Stimulated activated naive CD4-positive, alpha-beta T cell (primary cell): ENCODE measurements around the gene EEF2K.
A peak's percentile ranks its signal among the peaks of the same experiment; 100 is the strongest.
"Not testable (repeated sequence)": the region's sequence is repeated elsewhere in the genome, so short reads cannot be mapped to it uniquely, and the experiment has no call there.

Source experiments
- DNase-seq, 6 experiments: peaks; one replicate each; lab custom pipeline; 2025; lab: John Stamatoyannopoulos, UW

The EEF2K gene

GRCh38 chr16:22296225-22297113 is 90.4 kb downstream of the EEF2K start:
- no peak for DNase-seq

GRCh38 chr16:22297114-22297870 is 91.2 kb downstream of the EEF2K start, which contains the start of gene POLR3E:
Gene POLR3E (plus strand): TSS chr16:22297409. CDS start chr16:22302969, 5,560 bp downstream.
- peak; percentile 99 to 100 (median 99) for DNase-seq

GRCh38 chr16:22297871-22298733 is 92.0 kb downstream of the EEF2K start:
- peak; percentile 62 to 94 (median 79) for DNase-seq

- no peak for DNase-seq
Measured at GRCh38 chr16:22299036-22299435, 93.0 kb downstream of the EEF2K start.

- DNase-seq, result peak; percentile 8 to 43 (median 12)
Measured at GRCh38 chr16:22300427-22301071, 94.5 kb downstream of the EEF2K start.

GRCh38 chr16:22301423-22301822 is 95.3 kb downstream of the EEF2K start:
- DNase-seq, result not testable (repeated sequence)

GRCh38 chr16:22302776-22303363 is 96.8 kb downstream of the EEF2K start:
- no peak for DNase-seq

- DNase-seq, result no peak
Measured at GRCh38 chr16:22304411-22304810, 98.3 kb downstream of the EEF2K start.

GRCh38 chr16:22306788-22307187 is 100.7 kb downstream of the EEF2K start:
- DNase-seq, result no peak

GRCh38 chr16:22307838-22308237 is 101.8 kb downstream of the EEF2K start:
- DNase-seq, result no peak

- DNase-seq, result no peak
Measured at GRCh38 chr16:22308824-22309520, 102.9 kb downstream of the EEF2K start.

- no peak for DNase-seq
Measured at GRCh38 chr16:22311520-22311919, 105.4 kb downstream of the EEF2K start.

GRCh38 chr16:22312897-22313781 is 107.1 kb downstream of the EEF2K start:
- DNase-seq, result no peak

GRCh38 chr16:22313876-22314470 is 107.9 kb downstream of the EEF2K start:
- no peak for DNase-seq

- DNase-seq, result no peak
Measured at GRCh38 chr16:22314661-22315626, 108.9 kb downstream of the EEF2K start.

- DNase-seq, result no peak
Measured at GRCh38 chr16:22315979-22316378, 109.9 kb downstream of the EEF2K start.

GRCh38 chr16:22316411-22316811 is 110.3 kb downstream of the EEF2K start:
- no peak for DNase-seq
